Activated CD8-positive, alpha-beta memory T cell treated with anti-CD3 and anti-CD28 coated beads, Interleukin-2, amount 10 ng/mL, durations not matched to agents 7 days and 5 days (primary cell): ENCODE results near the gene PMEPA1. TPM values are rescaled to one million over a fixed set of nuclear protein-coding genes. Genes with fewer than 3 reads are reported as not detected.
A peak's percentile ranks its signal among the peaks of the same experiment; 100 is the strongest.

ENCODE experiments used
- ATAC-seq: fragments of 150-1000 bp; cut with Tn5 transposase; one replicate; pipeline ENCODE4 v1.10.0; 2021; ENCODE audit warnings: moderate library complexity
- CTCF ChIA-PET: fragments of 350-600 bp; sonication (Branson Sonifier 250); formaldehyde crosslinking; loops from one replicate; lab custom pipeline; 2021; ENCODE audit warnings: antibody characterized with exemption; lab: Charles Lee
- DNase-seq: peaks from one replicate; pipeline ENCODE4 v3.0.0-alpha.2; 2020
- H3K27ac Mint-ChIP-seq: one replicate; pipeline ENCODE4 v1.8.0; 2021; ENCODE audit warnings: mild to moderate bottlenecking, mixed read lengths
- H3K27me3 Mint-ChIP-seq: one replicate; pipeline ENCODE4 v1.8.0; 2021; ENCODE audit warnings: mixed read lengths
- H3K36me3 Mint-ChIP-seq: one replicate; pipeline ENCODE4 v1.8.0; 2021; ENCODE audit warnings: mild to moderate bottlenecking, mixed read lengths
- H3K4me1 Mint-ChIP-seq: one replicate; pipeline ENCODE4 v1.8.0; 2021; ENCODE audit warnings: mixed read lengths
- H3K4me3 Mint-ChIP-seq: one replicate; pipeline ENCODE4 v1.8.0; 2021; ENCODE audit warnings: mild to moderate bottlenecking, moderate library complexity, mixed read lengths
- H3K9me3 Mint-ChIP-seq: one replicate; pipeline ENCODE4 v1.8.0; 2022; ENCODE audit warnings: low read depth, mixed read lengths
- total RNA-seq, 2 experiments: library from RNA; stranded (reverse); gene quantifications; one replicate each; pipeline ENCODE4 v1.2.3, GENCODE V29; 2021

Gene PMEPA1
- total RNA-seq: 1 to 10 TPM in 1 of 2 experiments, under 1 TPM in 1; 0.20 to 1.2 TPM

- peaks cover 10% of the 10 kb centered on the region for H3K4me1 Mint-ChIP-seq
- DNase-seq (peak; percentile 88), ATAC-seq (peak; percentile 93)
- no peaks in the 10 kb centered on the region for H3K36me3 Mint-ChIP-seq
- CTCF ChIA-PET: interaction anchor here (0.9 kb wide), 1 partner anchor 56 kb away, joined by 3 read pairs; no protein-coding TSS in a partner anchor
- no peak within 1 kb of the TSS for H3K27ac Mint-ChIP-seq
- H3K27me3 Mint-ChIP-seq: peaks cover 48% of the 10 kb centered on the region
- H3K9me3 Mint-ChIP-seq: no peaks in the 10 kb centered on the region
- peak within 1 kb of the TSS; percentile 70 for H3K4me3 Mint-ChIP-seq
Measured at GRCh38 chr20:57709823-57710799, at the start of gene PMEPA1. Gene PMEPA1, minus strand, starts transcription at chr20:57710015. Its CDS starts 433 bp downstream, at chr20:57709582.

GRCh38 chr20:57757767-57758166 is 48.0 kb upstream of the PMEPA1 start:
- H3K27ac Mint-ChIP-seq: no peak overlapping the region
- ATAC-seq (no peak), DNase-seq (no peak)
- H3K4me3 Mint-ChIP-seq: no peak overlapping the region
- H3K36me3 Mint-ChIP-seq: no peaks in the 10 kb centered on the region
- H3K9me3 Mint-ChIP-seq: no peaks in the 10 kb centered on the region
- H3K27me3 Mint-ChIP-seq: peaks cover 21% of the 10 kb centered on the region
- CTCF ChIA-PET: no interaction called here
- no peaks in the 10 kb centered on the region for H3K4me1 Mint-ChIP-seq

- no peaks in the 10 kb centered on the region for H3K9me3 Mint-ChIP-seq
- H3K4me3 Mint-ChIP-seq: no peak overlapping the region
- CTCF ChIA-PET: no interaction called here
- no peaks in the 10 kb centered on the region for H3K36me3 Mint-ChIP-seq
- H3K27ac Mint-ChIP-seq: no peak overlapping the region
- DNase-seq (peak; percentile 32), ATAC-seq (no peak)
- H3K27me3 Mint-ChIP-seq: peaks cover 18% of the 10 kb centered on the region
- H3K4me1 Mint-ChIP-seq: no peaks in the 10 kb centered on the region
Measured at GRCh38 chr20:57756921-57757320, 47.1 kb upstream of the PMEPA1 start.

GRCh38 chr20:57756213-57756612 is 46.4 kb upstream of the PMEPA1 start:
- no peaks in the 10 kb centered on the region for H3K9me3 Mint-ChIP-seq
- peaks cover 21% of the 10 kb centered on the region for H3K27me3 Mint-ChIP-seq
- CTCF ChIA-PET: no interaction called here
- no peaks in the 10 kb centered on the region for H3K36me3 Mint-ChIP-seq
- H3K27ac Mint-ChIP-seq: no peak overlapping the region
- no peaks in the 10 kb centered on the region for H3K4me1 Mint-ChIP-seq
- no peak overlapping the region for H3K4me3 Mint-ChIP-seq
- no peak for ATAC-seq
- DNase-seq: no peak

- no peak overlapping the region for H3K4me3 Mint-ChIP-seq
- DNase-seq (no peak), ATAC-seq (no peak)
- CTCF ChIA-PET: no interaction called here
- no peaks in the 10 kb centered on the region for H3K4me1 Mint-ChIP-seq
- H3K27me3 Mint-ChIP-seq: peaks cover 24% of the 10 kb centered on the region
- no peak overlapping the region for H3K27ac Mint-ChIP-seq
- no peaks in the 10 kb centered on the region for H3K36me3 Mint-ChIP-seq
- H3K9me3 Mint-ChIP-seq: no peaks in the 10 kb centered on the region
Measured at GRCh38 chr20:57755609-57756008, 45.8 kb upstream of the PMEPA1 start.

- Mint-ChIP-seq H3K9me3 (no peaks in the 10 kb centered on the region), H3K4me1 (peaks cover 3% of the 10 kb centered on the region), H3K27me3 (peaks cover 35% of the 10 kb centered on the region), H3K4me3 (no peak overlapping the region), H3K36me3 (no peaks in the 10 kb centered on the region), H3K27ac (no peak overlapping the region)
- no peak for DNase-seq
- ATAC-seq: no peak
- CTCF ChIA-PET: no interaction called here
Measured at GRCh38 chr20:57754190-57754589, 44.4 kb upstream of the PMEPA1 start.

GRCh38 chr20:57753332-57754164 is 43.7 kb upstream of the PMEPA1 start:
- CTCF ChIA-PET: no interaction called here
- ATAC-seq (no peak), DNase-seq (no peak)
- Mint-ChIP-seq H3K27ac (no peak overlapping the region), H3K4me1 (peaks cover 9% of the 10 kb centered on the region), H3K36me3 (no peaks in the 10 kb centered on the region), H3K9me3 (no peaks in the 10 kb centered on the region), H3K27me3 (peaks cover 41% of the 10 kb centered on the region), H3K4me3 (no peak overlapping the region)

- Mint-ChIP-seq H3K36me3 (no peaks in the 10 kb centered on the region), H3K4me3 (no peak overlapping the region), H3K9me3 (no peaks in the 10 kb centered on the region), H3K4me1 (peaks cover 13% of the 10 kb centered on the region), H3K27ac (no peak overlapping the region), H3K27me3 (peaks cover 48% of the 10 kb centered on the region)
- CTCF ChIA-PET: no interaction called here
- DNase-seq (no peak), ATAC-seq (no peak)
Measured at GRCh38 chr20:57751411-57751810, 41.6 kb upstream of the PMEPA1 start.

- CTCF ChIA-PET: no interaction called here
- Mint-ChIP-seq H3K4me3 (no peak overlapping the region), H3K4me1 (peaks cover 13% of the 10 kb centered on the region), H3K27me3 (peaks cover 44% of the 10 kb centered on the region), H3K27ac (no peak overlapping the region), H3K9me3 (no peaks in the 10 kb centered on the region), H3K36me3 (no peaks in the 10 kb centered on the region)
- DNase-seq (no peak), ATAC-seq (no peak)
Measured at GRCh38 chr20:57749869-57750268, 40.1 kb upstream of the PMEPA1 start.

- CTCF ChIA-PET: interaction anchor here (0.6 kb wide), 1 partner anchor 92 kb away, joined by 3 read pairs; no protein-coding TSS in a partner anchor
- H3K36me3 Mint-ChIP-seq: no peaks in the 10 kb centered on the region
- H3K9me3 Mint-ChIP-seq: no peaks in the 10 kb centered on the region
- H3K27me3 Mint-ChIP-seq: peaks cover 42% of the 10 kb centered on the region
- H3K27ac Mint-ChIP-seq: no peak overlapping the region
- no peak overlapping the region for H3K4me3 Mint-ChIP-seq
- DNase-seq: no peak
- H3K4me1 Mint-ChIP-seq: peaks cover 13% of the 10 kb centered on the region
- ATAC-seq: no peak
Measured at GRCh38 chr20:57749131-57749690, 39.4 kb upstream of the PMEPA1 start.

- Mint-ChIP-seq H3K4me1 (peaks cover 13% of the 10 kb centered on the region), H3K4me3 (peak overlapping the region; percentile 24), H3K27ac (no peak overlapping the region), H3K27me3 (peaks cover 41% of the 10 kb centered on the region), H3K36me3 (no peaks in the 10 kb centered on the region), H3K9me3 (no peaks in the 10 kb centered on the region)
- CTCF ChIA-PET: interaction anchor here (0.6 kb wide), 1 partner anchor 92 kb away, joined by 3 read pairs; no protein-coding TSS in a partner anchor
- ATAC-seq (peak; percentile 78), DNase-seq (peak; percentile 60)
Measured at GRCh38 chr20:57748601-57749130, 38.9 kb upstream of the PMEPA1 start.

GRCh38 chr20:57747861-57748481 is 38.2 kb upstream of the PMEPA1 start:
- no peak for DNase-seq
- Mint-ChIP-seq H3K4me3 (no peak overlapping the region), H3K27me3 (peaks cover 34% of the 10 kb centered on the region), H3K9me3 (no peaks in the 10 kb centered on the region), H3K4me1 (peaks cover 13% of the 10 kb centered on the region), H3K36me3 (no peaks in the 10 kb centered on the region), H3K27ac (no peak overlapping the region)
- CTCF ChIA-PET: no interaction called here
- no peak for ATAC-seq
